K562 (cell line): Measurements from ENCODE around the gene SPATS2L. TPM values are rescaled to one million over a fixed set of nuclear protein-coding genes. Genes with fewer than 3 reads are reported as not detected.

Experiments used
- ARID1B ChIP-seq: fragments of 450-650 bp; IDR thresholded peaks from 2 replicates; pipeline ENCODE4 v1.6.1; 2016; ENCODE audit warnings: antibody characterized with exemption, mild to moderate bottlenecking, inconsistent platforms
- ARID3B ChIP-seq: fragments of 250-450 bp; sonication (Bioruptor Pico); IDR thresholded peaks from 2 replicates; pipeline ENCODE4 v1.4.0; 2020; ENCODE audit warnings: borderline replicate concordance
- ATF1 ChIP-seq, 2 experiments: fragments of 450-650 bp in 1 of 2; IDR thresholded peaks; 2 replicates each; pipeline ENCODE4 v1.6.1; 2016; ENCODE audit warnings: missing compliant biosample characterization in 1 of 2, missing genetic modification characterization in 1 of 2
- DEAF1 ChIP-seq: fragments of 450-650 bp; formaldehyde crosslinking; IDR thresholded peaks from 2 replicates; pipeline ENCODE4 v1.4.0; 2020; ENCODE audit warnings: mild to moderate bottlenecking, moderate library complexity
- E2F1 ChIP-seq: sonication (generic); formaldehyde crosslinking; IDR thresholded peaks from 2 replicates; pipeline ENCODE4 v1.8.1; 2023; ENCODE audit warnings: mild to moderate bottlenecking, missing genetic modification reagents, moderate library complexity
- EP300 ChIP-seq: IDR thresholded peaks from 2 replicates; pipeline ENCODE4 v1.6.1; 2012; ENCODE audit warnings: low read length, improper control_type of control experiment
- FOXM1 ChIP-seq, 2 experiments: fragments of 450-650 bp in 1 of 2; sonication (generic) in 1 of 2; formaldehyde crosslinking in 1 of 2; IDR thresholded peaks; 2 replicates each; pipeline versions ENCODE4 v1.6.1 to v1.9.0; 2017 to 2022; ENCODE audit warnings: low read depth in 2 of 2, mild to moderate bottlenecking in 2 of 2, missing genetic modification reagents in 1 of 2, moderate library complexity in 1 of 2
- GMEB1 ChIP-seq: fragments of 250-450 bp; sonication (Bioruptor Pico); IDR thresholded peaks from 2 replicates; pipeline ENCODE4 v1.4.0; 2020; ENCODE audit warnings: mild to moderate bottlenecking
- HNRNPUL1 ChIP-seq: fragments of 200-400 bp; formaldehyde crosslinking; IDR thresholded peaks from 2 replicates; pipeline ENCODE4 v1.6.1; 2017; ENCODE audit warnings: low read length
- KDM4B ChIP-seq, 2 experiments: fragments of 450-650 bp in 1 of 2; sonication (generic) in 1 of 2; IDR thresholded peaks; 2 replicates each; pipeline ENCODE4 v1.6.1; 2016 to 2017; ENCODE audit warnings: borderline replicate concordance in 2 of 2, antibody characterized with exemption in 1 of 2, low read depth in 1 of 2, mild to moderate bottlenecking in 1 of 2
- MEF2A ChIP-seq: IDR thresholded peaks from 2 replicates; pipeline ENCODE4 v1.6.1; 2011; ENCODE audit warnings: low read depth, mild to moderate bottlenecking, low read length, moderate library complexity; ENCODE audit not compliant: control insufficient read depth
- NFE2 ChIP-seq: IDR thresholded peaks from 2 replicates; pipeline ENCODE4 v1.6.1; 2014; ENCODE audit warnings: antibody characterized with exemption, low read depth
- NUFIP1 ChIP-seq: fragments of 450-650 bp; IDR thresholded peaks from 2 replicates; pipeline ENCODE4 v1.6.1; 2018; ENCODE audit not compliant: partially characterized antibody
- SNIP1 ChIP-seq: fragments of 450-650 bp; IDR thresholded peaks from 2 replicates; pipeline ENCODE4 v1.7.1; 2017; ENCODE audit warnings: low read depth, mild to moderate bottlenecking
- TCF3 ChIP-seq: sonication (generic); formaldehyde crosslinking; IDR thresholded peaks from 2 replicates; pipeline ENCODE4 v1.4.0; 2020; ENCODE audit warnings: mild to moderate bottlenecking, missing genetic modification reagents
- ZBED1 ChIP-seq: IDR thresholded peaks from 2 replicates; pipeline ENCODE4 v1.6.1; 2014
- ZEB2 ChIP-seq: fragments of 450-650 bp; IDR thresholded peaks from 2 replicates; pipeline ENCODE4 v1.6.1; 2016
- ZNF197 ChIP-seq: fragments of 200-800 bp; sonication (Bioruptor generic); IDR thresholded peaks from 2 replicates; pipeline ENCODE4 v1.6.1; 2016; ENCODE audit warnings: low read depth, missing genetic modification characterization, missing compliant biosample characterization
- ZNF507 ChIP-seq: conservative IDR thresholded peaks from 2 replicates; pipeline ENCODE4 v1.6.1; 2017; ENCODE audit warnings: missing genetic modification characterization, missing compliant biosample characterization
- ZNF639 ChIP-seq, 2 experiments: fragments of 200-800 bp in 1 of 2; sonication (Bioruptor generic) in 1 of 2; sonication (generic) in 1 of 2; formaldehyde crosslinking in 1 of 2; IDR thresholded peaks in 1 of 2; conservative IDR thresholded peaks in 1 of 2; 2 replicates each; pipeline versions ENCODE4 v1.5.0 to v1.6.1; 2016 to 2020; ENCODE audit warnings: missing compliant biosample characterization in 1 of 2, missing genetic modification characterization in 1 of 2, missing genetic modification reagents in 1 of 2
- polyA plus RNA-seq, 8 experiments: library from polyadenylated mRNA; depleted of rRNA in 4 of 8; stranded (reverse) in 5 of 8; unstranded in 3 of 8; fragments of >200 nt; fragmentation: Nextera tagmentation in 2 of 8; fragmentation: Illumina TruSeq in 1 of 8; extraction: Ambion mirVana in 2 of 8; extraction: Trizol in 1 of 8; gene quantifications; 2 replicates each; pipeline versions ENCODE4 v1.2.1 to v1.2.3, GENCODE V29; 2011 to 2014; ENCODE audit warnings: inconsistent platforms in 1 of 8, missing spikeins in 1 of 8
- total RNA-seq, 7 experiments: library from RNA; depleted of rRNA in 6 of 7; stranded (reverse); fragments of >200 nt in 6 of 7; fragmentation: Illumina TruSeq in 2 of 7; extraction: Trizol in 2 of 7; gene quantifications; 2 replicates each; pipeline versions ENCODE4 v1.2.1 to v1.2.3, GENCODE V29; 2011 to 2021; ENCODE audit warnings: low replicate concordance in 1 of 7

The SPATS2L gene
- total and polyA plus RNA-seq, 9 of the 15 experiments (the other 6 are each of a cell fraction or from before 2014, with no cell fraction given): 11.3 to 41.5 (median 24.9) TPM

- TF ChIP-seq ARID3B (CRISPR knock-in tag) (no peak), NFE2 (peak; percentile 35; the same call in 1 of the 2 replicates), GMEB1 (CRISPR knock-in tag) (no peak), FOXM1 (IDR thresholded peaks at IDR 0.05; ENCODE audit: low read depth) (0 out of 2 replicates have a peak, but pooled peaks have one; percentile 6), FOXM1 (CRISPR knock-in tag; IDR thresholded peaks at IDR 0.05; ENCODE audit: low read depth) (no peak), ZBED1 (no peak), NUFIP1 (no peak), E2F1 (CRISPR knock-in tag) (no peak), TCF3 (CRISPR knock-in tag) (peak; percentile 66), ARID1B (peak; percentile 94), ZEB2 (peak; percentile 69; the same call in 1 of the 2 replicates), KDM4B (IDR thresholded peaks at IDR 0.05; ENCODE audit: borderline replicate concordance in 2 of 2, low read depth in 1 of 2) (no peak), ATF1 (CRISPR knock-in tag; IDR thresholded peaks at IDR 0.05) (no peak), ATF1 (tag; IDR thresholded peaks at IDR 0.05) (0 out of 2 replicates have a peak, but pooled peaks have one; percentile 34), HNRNPUL1 (no peak), ZNF507 (tag) (no peak), ZNF197 (CRISPR knock-in tag) (no peak), DEAF1 (CRISPR knock-in tag) (no peak), MEF2A (peak; percentile 97), SNIP1 (no peak), ZNF639 (CRISPR knock-in tag; conservative IDR thresholded peaks at IDR 0.05 in 1 of 2, IDR thresholded peaks at IDR 0.05 in 1 of 2) (peak in 1 of 2 experiments; percentile 22; a peak in 1 of 4 replicates), EP300 (peak; percentile 77; the same call in 1 of the 2 replicates)
Observed at GRCh38 chr2:200405599-200406298, 99.3 kb downstream of the SPATS2L start (continued).
